Activated naive CD8-positive, alpha-beta T cell treated with anti-CD3 and anti-CD28 coated beads, Interleukin-2, amount 10 ng/mL, durations not matched to agents 7 days and 5 days (primary cell): ENCODE data around the gene BLACAT1. TPM values are rescaled to one million over a fixed set of nuclear protein-coding genes. Genes with fewer than 3 reads are reported as not detected.

Experiments
- ATAC-seq: fragments of 150-1000 bp; cut with Tn5 transposase; one replicate; pipeline ENCODE4 v1.10.0; 2021; ENCODE audit warnings: low read depth, moderate library complexity
- POLR2A ChIA-PET: fragments of 350-600 bp; sonication (Branson Sonifier 250); formaldehyde crosslinking; loops from one replicate; lab custom pipeline; 2021; ENCODE audit warnings: antibody characterized with exemption; lab: Charles Lee
- DNase-seq: peaks from one replicate; pipeline ENCODE4 v3.0.0; 2021
- H3K27ac Mint-ChIP-seq: one replicate; pipeline ENCODE4 v1.8.0; 2022; ENCODE audit warnings: mild to moderate bottlenecking, mixed read lengths
- H3K27me3 Mint-ChIP-seq: one replicate; pipeline ENCODE4 v1.8.0; 2022; ENCODE audit warnings: mild to moderate bottlenecking, moderate library complexity, mixed read lengths
- H3K36me3 Mint-ChIP-seq: one replicate; pipeline ENCODE4 v1.8.0; 2021; ENCODE audit warnings: mild to moderate bottlenecking, mixed read lengths
- H3K4me1 Mint-ChIP-seq: one replicate; pipeline ENCODE4 v1.8.0; 2021; ENCODE audit warnings: mixed read lengths
- H3K4me3 Mint-ChIP-seq: one replicate; pipeline ENCODE4 v1.8.0; 2022; ENCODE audit warnings: mild to moderate bottlenecking, moderate library complexity, mixed read lengths
- H3K9me3 Mint-ChIP-seq: one replicate; pipeline ENCODE4 v1.8.0; 2021; ENCODE audit warnings: mixed read lengths
- total RNA-seq, 2 experiments: library from RNA; stranded (reverse); gene quantifications; one replicate each; pipeline ENCODE4 v1.2.3, GENCODE V29; 2021

BLACAT1 gene
- total RNA-seq, 2 experiments from 2014 or later: 0.51 to 0.83 TPM

DNA sequence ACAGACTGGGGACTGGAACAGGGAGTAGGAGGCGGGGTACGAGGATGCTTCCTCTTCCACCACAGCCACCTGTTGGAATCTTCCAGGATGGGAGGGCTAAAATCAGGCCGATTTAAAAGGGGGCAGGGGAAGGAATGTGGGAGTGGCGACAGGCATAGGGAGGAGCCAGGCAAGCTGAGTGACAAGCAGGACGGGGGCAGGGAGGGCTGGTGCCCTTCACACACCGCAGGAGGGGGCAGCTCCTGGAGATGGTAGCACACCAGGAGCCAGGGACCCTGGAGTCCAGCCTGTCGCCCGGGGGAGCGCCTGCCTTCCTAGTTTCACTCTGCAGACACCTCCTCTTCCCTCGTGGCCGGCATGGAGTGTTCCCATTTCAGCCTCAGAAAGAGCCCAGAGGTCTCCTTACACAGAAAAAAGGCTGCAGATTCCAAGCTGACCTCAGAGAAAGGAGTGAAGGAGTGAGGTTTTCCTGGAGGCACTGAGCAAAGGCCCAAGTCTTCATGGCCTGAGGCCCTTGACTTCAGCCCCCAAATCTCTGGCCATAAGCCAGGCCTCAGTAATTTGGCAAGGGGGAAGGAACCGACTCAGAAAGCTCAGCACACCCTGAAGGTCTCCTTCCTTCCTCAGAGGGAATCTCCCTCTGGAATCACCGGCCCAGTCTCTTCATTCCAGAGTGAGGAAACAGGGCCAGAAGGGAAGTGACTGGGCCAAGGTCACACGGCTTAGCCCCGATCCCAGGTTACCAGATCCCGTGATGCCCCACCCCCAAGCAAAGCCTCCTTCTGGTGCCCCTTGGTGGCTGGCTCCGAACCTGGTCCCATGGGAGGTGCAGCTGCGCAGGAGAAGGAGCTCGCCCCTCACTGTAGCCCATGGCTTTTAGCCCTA lies 8.1 kb downstream of the BLACAT1 start:
- Mint-ChIP-seq H3K9me3 (no peaks in the 10 kb centered on the region), H3K36me3 (no peaks in the 10 kb centered on the region), H3K4me1 (no peaks in the 10 kb centered on the region), H3K4me3 (no peak overlapping the region), H3K27me3 (peaks cover 18% of the 10 kb centered on the region), H3K27ac (no peak overlapping the region)
- DNase-seq (no peak), ATAC-seq (no peak)
- POLR2A ChIA-PET: no interaction called here

GRCh38 chr1:205446828-205447227 lies 9.0 kb downstream of the BLACAT1 start:
- Mint-ChIP-seq H3K4me1 (no peaks in the 10 kb centered on the region), H3K27ac (no peak overlapping the region), H3K4me3 (no peak overlapping the region), H3K9me3 (no peaks in the 10 kb centered on the region), H3K27me3 (peaks cover 12% of the 10 kb centered on the region), H3K36me3 (no peaks in the 10 kb centered on the region)
- DNase-seq: no peak
- POLR2A ChIA-PET: no interaction called here
- ATAC-seq: no peak

GRCh38 chr1:205445646-205445935 lies 10.3 kb downstream of the BLACAT1 start:
- H3K36me3 Mint-ChIP-seq: no peaks in the 10 kb centered on the region
- peaks cover 10% of the 10 kb centered on the region for H3K4me1 Mint-ChIP-seq
- no peak overlapping the region for H3K27ac Mint-ChIP-seq
- no peak overlapping the region for H3K4me3 Mint-ChIP-seq
- no peak for DNase-seq
- peaks cover 4% of the 10 kb centered on the region for H3K27me3 Mint-ChIP-seq
- POLR2A ChIA-PET: no interaction called here
- ATAC-seq: no peak
- H3K9me3 Mint-ChIP-seq: no peaks in the 10 kb centered on the region

- H3K36me3 Mint-ChIP-seq: no peaks in the 10 kb centered on the region
- ATAC-seq: no peak
- no peak overlapping the region for H3K27ac Mint-ChIP-seq
- H3K4me3 Mint-ChIP-seq: no peak overlapping the region
- POLR2A ChIA-PET: no interaction called here
- H3K4me1 Mint-ChIP-seq: peaks cover 14% of the 10 kb centered on the region
- peaks cover 4% of the 10 kb centered on the region for H3K27me3 Mint-ChIP-seq
- no peaks in the 10 kb centered on the region for H3K9me3 Mint-ChIP-seq
- DNase-seq: no peak
Observed at GRCh38 chr1:205444931-205445645, 10.8 kb downstream of the BLACAT1 start.

DNA sequence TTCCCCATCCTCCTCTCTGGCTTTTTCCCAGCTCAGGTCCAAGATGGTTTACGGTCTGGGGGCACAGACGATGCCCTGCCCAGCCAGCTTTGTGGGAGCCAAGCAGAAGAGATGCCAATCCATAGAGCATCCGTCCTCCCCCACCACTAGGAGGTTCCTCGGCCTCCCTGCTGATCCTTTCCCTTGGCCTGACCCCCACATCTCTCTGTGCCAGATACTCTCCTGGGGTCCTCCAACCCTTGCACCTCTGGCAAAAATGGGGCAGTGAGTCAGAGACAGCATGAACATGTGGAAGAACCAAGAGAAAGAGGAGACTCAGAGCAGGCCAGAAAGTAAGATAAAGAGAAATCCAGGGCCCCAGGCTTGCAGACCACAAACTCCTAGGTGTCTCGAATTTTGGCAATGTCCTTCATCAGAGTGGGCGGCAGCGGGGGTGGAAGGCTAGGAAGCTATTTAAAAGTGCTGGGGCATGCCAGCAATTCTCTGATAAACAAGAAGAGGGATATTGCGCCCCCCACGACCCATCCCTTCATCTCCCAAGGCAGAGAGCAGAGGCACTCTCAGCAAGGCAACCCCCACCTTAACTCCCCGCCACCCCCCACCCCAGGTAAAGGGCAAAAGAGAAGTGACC lies 11.4 kb downstream of the BLACAT1 start:
- Mint-ChIP-seq H3K4me1 (peaks cover 19% of the 10 kb centered on the region), H3K27me3 (peaks cover 4% of the 10 kb centered on the region), H3K36me3 (no peaks in the 10 kb centered on the region), H3K4me3 (no peak overlapping the region), H3K27ac (no peak overlapping the region), H3K9me3 (no peaks in the 10 kb centered on the region)
- DNase-seq (no peak), ATAC-seq (no peak)
- POLR2A ChIA-PET: no interaction called here

GRCh38 chr1:205443585-205444299 lies 12.1 kb downstream of the BLACAT1 start:
- POLR2A ChIA-PET: no interaction called here
- no peak overlapping the region for H3K27ac Mint-ChIP-seq
- H3K36me3 Mint-ChIP-seq: no peaks in the 10 kb centered on the region
- no peak overlapping the region for H3K4me3 Mint-ChIP-seq
- no peaks in the 10 kb centered on the region for H3K9me3 Mint-ChIP-seq
- H3K27me3 Mint-ChIP-seq: peaks cover 4% of the 10 kb centered on the region
- DNase-seq: no peak
- peaks cover 19% of the 10 kb centered on the region for H3K4me1 Mint-ChIP-seq
- no peak for ATAC-seq

- no peaks in the 10 kb centered on the region for H3K36me3 Mint-ChIP-seq
- H3K4me3 Mint-ChIP-seq: no peak overlapping the region
- peaks cover 22% of the 10 kb centered on the region for H3K4me1 Mint-ChIP-seq
- no peak for ATAC-seq
- POLR2A ChIA-PET: no interaction called here
- H3K9me3 Mint-ChIP-seq: no peaks in the 10 kb centered on the region
- peak overlapping the region; percentile 87 for H3K27ac Mint-ChIP-seq
- peaks cover 4% of the 10 kb centered on the region for H3K27me3 Mint-ChIP-seq
- no peak for DNase-seq
Observed at GRCh38 chr1:205442051-205442725, 13.7 kb downstream of the BLACAT1 start.

DNA sequence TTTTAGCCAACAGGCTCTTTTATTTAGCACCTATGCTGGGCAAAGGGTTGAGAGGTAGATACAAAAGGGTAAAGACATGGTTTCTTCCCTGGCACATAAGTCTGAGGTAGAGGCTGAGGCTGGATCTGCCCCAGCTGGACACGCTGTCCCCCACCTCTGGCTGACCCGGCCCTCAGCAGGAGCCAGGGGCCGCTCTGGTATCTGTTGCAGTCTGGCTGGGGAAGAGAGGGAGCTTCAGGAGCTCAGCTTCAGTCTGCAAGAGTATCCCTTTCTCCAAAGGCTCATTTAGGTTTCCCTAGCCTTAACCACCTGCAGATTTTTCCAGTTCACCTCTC lies 14.2 kb downstream of the BLACAT1 start:
- no peaks in the 10 kb centered on the region for H3K9me3 Mint-ChIP-seq
- H3K36me3 Mint-ChIP-seq: no peaks in the 10 kb centered on the region
- POLR2A ChIA-PET: interaction anchor here (0.7 to 1.4 kb wide), 3 partner anchors 12 to 17 kb away, joined by 3 to 4 read pairs (median 3); no protein-coding TSS in a partner anchor
- peak overlapping the region; percentile 77 for H3K4me3 Mint-ChIP-seq
- H3K27ac Mint-ChIP-seq: peak overlapping the region; percentile 87
- ATAC-seq (no peak), DNase-seq (no peak)
- peaks cover 23% of the 10 kb centered on the region for H3K4me1 Mint-ChIP-seq
- peaks cover 4% of the 10 kb centered on the region for H3K27me3 Mint-ChIP-seq

GRCh38 chr1:205441318-205441633 lies 14.6 kb downstream of the BLACAT1 start:
- H3K4me1 Mint-ChIP-seq: peaks cover 23% of the 10 kb centered on the region
- POLR2A ChIA-PET: interaction anchor here (0.7 to 1.4 kb wide), 5 partner anchors 12 to 157 kb away, joined by 3 to 7 read pairs (median 3); no protein-coding TSS in a partner anchor

DNA sequence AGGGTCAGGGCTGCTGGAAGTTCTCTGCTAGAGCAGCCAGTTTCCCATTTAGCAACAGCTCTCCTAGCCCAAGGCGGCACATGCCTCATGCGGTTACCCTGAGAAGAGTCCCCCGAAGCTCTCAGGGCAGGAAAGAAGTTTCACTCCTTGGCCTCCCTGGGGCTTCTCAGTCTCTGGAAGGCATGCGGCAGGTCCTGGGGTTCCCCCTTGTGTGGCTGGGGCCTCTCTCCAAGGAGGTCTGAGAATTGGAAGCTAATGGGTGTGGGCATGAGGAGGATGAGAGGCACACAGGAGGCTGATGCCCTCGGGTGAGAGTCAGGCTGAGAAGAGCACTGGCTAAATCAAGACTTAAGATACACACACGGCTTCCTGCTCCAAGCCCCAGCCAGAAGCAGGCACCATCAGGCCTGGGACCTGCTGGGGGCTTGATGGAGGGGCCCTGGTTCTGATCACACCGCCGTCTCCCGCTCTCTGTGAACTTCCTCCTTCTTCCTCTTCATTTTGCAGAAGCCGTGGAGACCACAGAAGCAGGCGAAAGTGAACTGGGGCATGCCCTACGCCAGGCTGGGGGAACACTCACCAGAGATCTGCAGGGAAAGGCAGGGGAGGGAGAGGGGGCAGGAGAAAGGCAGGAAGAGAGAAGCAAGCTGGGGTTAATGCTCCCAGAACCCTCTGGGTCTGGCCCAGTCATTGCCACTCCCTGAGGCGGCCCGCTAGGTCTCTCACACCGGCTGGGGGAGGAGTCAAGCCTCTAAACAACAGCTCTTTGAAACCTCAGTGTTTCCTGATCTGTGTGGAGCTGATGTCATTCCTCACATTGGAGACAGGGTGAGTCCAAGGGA lies 15.1 kb downstream of the BLACAT1 start:
- peak; percentile 69 for DNase-seq
- POLR2A ChIA-PET: interaction anchor here (0.6 to 1.4 kb wide), 6 partner anchors 13 to 156 kb away, joined by 3 to 7 read pairs (median 3); no protein-coding TSS in a partner anchor

More at GRCh38 chr1:205441318-205441633, 14.6 kb downstream of the BLACAT1 start:
- Mint-ChIP-seq H3K27me3 (peaks cover 4% of the 10 kb centered on the region), H3K9me3 (no peaks in the 10 kb centered on the region), H3K27ac (peak overlapping the region; percentile 87), H3K36me3 (no peaks in the 10 kb centered on the region), H3K4me3 (peak overlapping the region; percentile 77)
- ATAC-seq: no peak
- no peak for DNase-seq

GRCh38 chr1:205440121-205440475 lies 15.7 kb downstream of the BLACAT1 start:
- no peak for ATAC-seq
- no peaks in the 10 kb centered on the region for H3K9me3 Mint-ChIP-seq
- peak overlapping the region; percentile 77 for H3K4me3 Mint-ChIP-seq
- H3K4me1 Mint-ChIP-seq: peaks cover 23% of the 10 kb centered on the region
- peak overlapping the region; percentile 87 for H3K27ac Mint-ChIP-seq
- no peak for DNase-seq
- no peaks in the 10 kb centered on the region for H3K36me3 Mint-ChIP-seq
- H3K27me3 Mint-ChIP-seq: peaks cover 4% of the 10 kb centered on the region
- POLR2A ChIA-PET: interaction anchor here (0.6 to 1.4 kb wide), 3 partner anchors 35 to 155 kb away, joined by 3 to 7 read pairs (median 3); no protein-coding TSS in a partner anchor

More for the DNA sequence above, 15.1 kb downstream of the BLACAT1 start:
- peak; percentile 98 for ATAC-seq
- Mint-ChIP-seq H3K4me1 (peaks cover 23% of the 10 kb centered on the region), H3K9me3 (no peaks in the 10 kb centered on the region), H3K27me3 (peaks cover 4% of the 10 kb centered on the region), H3K4me3 (peak overlapping the region; percentile 77), H3K36me3 (no peaks in the 10 kb centered on the region), H3K27ac (peak overlapping the region; percentile 87)
